Fibroblast of skin of back (primary cell): ENCODE measurements around the gene CMIP.

ENCODE experiments used
- DNase-seq: peaks from one replicate; pipeline ENCODE4 v3.0.0-alpha.2; 2013

The CMIP gene

DNA sequence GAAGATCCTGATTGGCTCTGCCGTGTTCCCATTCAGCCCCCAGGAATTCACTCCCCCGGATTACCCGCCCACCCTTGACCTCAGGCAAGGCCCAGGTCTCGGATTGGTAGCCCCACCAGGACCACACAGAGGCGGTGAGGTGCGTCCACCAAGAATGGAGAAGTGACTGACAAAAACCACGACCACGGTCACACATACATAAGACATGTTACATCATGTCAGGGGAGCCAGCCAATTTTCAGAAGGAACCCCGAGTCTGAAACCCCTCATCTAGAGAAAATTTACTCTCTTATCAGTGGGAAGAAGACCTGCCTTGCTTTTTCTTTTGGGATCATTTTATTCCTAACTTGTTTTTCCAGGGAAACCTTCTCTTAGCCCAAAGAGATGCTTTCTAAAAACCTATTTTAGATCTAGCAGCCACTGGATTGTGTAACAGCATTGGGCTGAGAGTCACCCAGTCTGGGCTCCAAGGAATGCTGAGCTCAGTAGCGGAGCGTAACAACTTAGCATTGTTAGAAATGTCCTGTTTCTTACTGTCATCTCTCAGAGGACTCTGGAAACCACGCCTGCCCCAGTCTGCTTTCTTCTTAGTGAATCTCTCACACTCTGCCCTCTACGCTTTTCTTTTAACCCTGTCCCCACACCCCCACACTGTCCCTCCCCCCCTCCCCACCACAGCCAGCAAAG lies 164.1 kb downstream of the CMIP start:
- DNase-seq, result peak; percentile 87

DNA sequence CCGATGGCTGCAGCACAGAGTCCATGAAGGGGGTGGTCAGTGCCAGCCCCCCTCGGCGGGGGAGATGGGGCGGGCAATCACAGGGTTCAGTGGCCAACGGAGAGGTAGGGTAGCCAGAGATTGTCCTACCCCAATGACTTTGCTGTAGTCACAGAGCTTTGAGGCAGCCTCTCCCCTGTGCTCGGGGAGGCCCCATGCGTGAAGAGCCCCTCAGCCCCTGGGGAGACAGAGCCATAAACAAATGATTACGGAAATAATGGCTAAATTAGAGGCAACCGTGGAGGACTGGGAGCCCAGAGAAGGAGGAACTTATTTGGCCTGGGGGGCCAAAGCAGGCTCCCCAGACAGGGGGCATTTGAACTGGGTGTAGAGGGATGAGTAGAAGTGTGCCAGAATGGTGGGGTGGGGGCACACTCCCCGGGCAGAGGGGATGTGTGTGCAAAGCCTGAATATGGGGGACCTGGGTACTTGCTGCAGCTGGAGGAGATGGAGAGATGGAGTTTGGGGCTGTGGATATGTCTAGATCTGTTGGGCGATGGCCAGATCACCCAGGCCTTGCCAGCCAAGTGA lies 164.8 kb downstream of the CMIP start:
- DNase-seq, result no peak

DNA sequence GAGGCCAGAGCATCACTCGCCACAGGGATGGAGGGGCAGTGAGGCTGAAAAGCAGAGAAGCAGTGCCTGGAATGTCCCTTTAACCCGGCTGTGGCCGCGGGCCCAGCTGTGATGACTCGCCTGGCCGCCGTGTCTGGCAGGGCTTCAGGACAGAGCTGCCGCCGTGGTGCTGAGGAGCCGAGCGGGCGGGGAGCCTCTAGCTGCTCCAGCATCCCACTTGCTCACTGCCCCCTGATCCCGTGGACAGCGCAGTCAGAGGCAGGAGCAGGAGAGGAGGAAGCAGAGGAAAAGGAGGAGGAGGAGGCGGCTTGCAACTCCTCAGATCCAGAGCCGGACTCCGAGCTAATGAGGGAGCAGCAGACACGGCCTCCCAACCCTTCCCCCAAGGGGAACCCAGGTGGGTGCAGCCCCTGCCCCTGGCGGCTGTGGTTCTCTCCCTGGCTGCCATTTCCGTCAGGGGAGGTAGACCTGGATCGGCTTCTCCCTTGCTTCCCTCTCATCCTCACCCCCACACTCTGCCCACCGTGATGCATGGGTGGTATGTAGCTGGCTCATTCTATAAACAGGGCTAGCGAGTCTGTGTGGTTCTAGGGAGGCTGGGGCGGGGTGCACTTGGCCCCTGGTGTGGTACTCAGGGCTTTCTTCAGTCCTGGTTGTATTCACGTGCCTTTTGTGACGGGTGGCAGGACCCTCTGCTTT lies 165.7 kb downstream of the CMIP start:
- DNase-seq, result peak; percentile 83

DNA sequence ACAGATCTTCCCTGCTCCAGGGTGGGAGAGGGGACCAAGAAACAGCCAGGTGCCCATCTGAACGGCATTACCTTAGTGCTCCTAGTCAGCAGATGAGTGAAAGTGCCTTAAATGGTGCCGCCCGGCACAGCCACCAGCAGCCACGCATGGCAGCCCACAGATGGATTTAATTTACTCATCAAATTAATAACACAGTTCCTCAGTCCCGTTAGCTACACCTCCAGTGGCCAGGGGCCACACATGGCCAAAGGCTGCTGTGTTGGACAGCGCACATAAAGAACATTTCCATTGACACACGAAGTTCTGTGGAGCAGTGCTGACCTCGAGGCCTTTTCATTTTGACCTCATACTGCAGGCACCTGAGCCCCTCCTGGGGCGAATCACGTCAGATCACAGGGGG lies 166.3 kb downstream of the CMIP start:
- DNase-seq, result no peak

DNA sequence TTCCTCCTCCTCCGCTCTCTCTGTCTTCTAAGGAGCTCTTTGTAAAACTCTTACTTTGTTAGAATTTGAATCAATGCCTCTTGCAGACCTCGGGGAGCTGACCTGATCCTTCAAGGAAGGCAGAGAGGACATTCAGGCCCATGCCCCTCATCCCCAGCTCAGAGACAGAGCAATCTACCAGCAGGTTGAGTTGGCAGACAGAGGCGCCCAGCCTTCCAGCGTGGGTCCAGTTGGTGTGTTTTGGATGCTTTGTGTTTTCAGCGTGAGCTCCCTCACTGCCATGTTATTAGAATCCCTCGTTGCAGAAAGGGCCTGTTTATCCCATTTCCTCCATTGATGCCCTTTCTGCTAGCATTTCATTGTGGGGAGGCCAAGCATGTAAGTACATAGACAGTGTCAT lies 167.1 kb downstream of the CMIP start:
- DNase-seq, result no peak

DNA sequence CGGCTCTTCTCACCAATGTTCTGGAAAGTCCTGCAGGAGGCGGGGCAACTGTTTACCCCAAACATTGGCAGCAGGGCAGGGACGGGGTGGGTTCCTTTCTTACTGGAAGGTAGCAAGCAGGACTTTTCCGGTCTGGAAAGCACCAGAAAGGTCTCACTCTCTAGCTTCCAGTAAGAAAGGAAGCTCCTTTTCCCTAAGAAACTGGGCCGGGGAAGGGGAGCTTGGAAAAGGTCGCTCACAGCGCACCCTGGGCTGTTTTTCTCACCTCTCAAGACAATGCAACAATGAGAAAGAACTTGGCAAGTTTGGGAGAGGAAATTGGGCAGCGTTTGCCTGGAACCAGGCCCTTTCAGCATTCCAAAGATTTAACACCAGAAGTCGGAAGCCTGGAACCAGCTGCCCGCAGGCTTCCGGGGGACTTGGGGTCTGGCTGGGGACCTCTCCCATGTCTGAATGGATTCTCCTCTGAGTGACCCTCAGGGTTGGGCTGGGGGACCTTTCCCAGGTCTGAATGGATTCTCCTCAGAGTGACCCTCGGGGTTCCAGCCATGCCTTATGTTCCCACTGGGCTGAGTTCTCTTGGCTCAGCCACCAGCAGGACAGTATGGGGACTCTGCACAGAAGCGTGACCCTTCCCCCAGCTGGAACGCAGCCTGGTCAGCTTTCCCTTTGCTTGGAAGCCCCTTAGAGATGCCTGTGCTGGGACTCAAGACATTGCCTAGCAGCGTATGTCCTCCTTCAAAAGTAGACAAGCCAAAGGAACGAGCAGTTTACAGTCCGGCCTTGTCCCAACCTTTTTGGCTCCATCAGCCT lies 167.9 kb downstream of the CMIP start:
- no peak for DNase-seq

DNA sequence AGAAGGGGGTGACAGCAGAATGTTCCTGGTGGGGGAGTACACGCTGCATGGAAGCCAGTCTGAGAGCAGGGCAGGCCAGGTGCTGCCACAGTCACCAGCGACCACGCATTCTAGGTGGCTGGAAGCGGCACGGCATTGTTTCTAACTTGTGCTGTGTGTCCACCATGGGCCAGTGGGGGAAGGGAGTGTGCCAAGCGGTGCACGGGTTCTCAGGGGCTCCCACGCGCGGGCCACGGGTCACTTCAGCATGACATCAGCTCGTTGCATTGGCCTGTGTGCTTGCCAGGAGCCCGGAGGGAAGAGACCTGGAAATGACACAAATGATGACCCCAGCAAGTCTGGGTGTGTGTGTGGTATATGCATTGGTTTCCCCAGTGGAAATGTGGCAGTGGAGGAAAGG lies 169.6 kb downstream of the CMIP start:
- DNase-seq, result no peak

DNA sequence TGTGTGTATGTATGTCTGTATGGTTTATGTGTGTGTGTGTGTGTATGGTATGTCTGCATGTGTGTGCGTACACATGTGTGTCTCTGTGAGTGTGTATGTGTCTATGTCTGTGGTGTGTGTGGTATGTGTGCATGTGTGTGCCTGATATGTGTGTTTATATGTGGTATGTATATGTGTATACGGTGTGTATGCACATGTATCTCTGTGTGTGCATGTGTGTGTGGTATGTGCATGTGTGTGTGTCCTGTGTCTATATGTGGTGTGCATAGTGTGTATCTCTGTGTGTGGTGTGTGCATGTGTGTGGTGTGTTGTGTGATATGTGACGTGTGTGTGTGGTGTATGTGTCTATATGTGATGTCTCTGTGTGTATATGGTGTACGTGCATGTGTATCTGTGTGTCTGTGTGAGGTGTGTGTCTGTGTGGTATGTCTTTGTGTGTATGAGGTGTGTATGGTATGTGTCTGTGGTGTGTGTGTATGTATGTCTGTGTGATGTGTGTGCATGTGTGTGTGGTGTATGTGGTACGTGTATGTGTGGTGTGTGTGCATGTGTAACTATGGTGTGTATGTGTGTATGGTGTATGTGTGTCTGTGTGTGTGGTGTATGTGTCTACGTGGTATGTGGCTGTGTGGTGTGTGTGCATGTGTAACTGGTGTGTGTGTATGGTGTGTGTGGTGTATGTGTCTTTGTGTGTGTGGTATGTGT lies 170.2 kb downstream of the CMIP start:
- DNase-seq, result no peak

DNA sequence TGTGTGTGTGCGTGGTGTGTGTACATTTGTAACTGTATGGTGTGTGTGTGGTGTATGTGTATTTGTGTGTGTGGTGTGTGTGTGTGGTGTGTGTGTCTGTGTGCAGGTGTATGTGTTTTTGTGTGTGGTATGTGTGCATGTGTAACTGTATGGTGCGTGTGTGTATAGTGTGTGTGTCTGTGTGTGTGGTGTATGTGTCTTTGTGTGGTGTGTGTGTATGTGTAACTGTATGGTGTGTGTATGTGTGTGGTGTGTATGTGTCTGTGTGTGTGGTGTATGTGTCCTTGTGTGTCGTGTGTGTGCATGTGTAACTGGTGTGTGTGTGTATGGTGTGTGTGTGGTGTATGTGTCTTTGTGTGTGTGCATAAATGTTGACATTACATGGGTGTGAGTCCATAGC lies 170.8 kb downstream of the CMIP start:
- no peak for DNase-seq

DNA sequence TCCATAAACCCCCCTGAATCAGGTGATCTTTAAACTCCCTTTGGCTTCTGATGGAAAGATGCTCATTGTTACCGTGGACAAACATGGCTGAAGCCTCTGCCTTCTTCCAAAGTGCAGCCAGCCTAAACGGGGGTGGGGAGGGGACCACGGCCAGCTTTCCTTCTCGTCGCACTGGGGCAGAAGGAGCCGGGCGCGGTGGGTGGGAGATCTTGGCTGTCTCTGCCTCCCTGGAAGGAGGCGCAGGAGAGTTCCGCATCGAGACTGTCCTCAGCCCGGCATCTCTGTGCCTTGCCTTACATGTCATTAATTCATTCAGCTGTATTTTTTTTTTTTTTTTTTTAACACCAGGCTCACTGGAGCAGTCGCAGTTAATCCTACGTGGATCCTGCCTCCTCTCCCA lies 171.2 kb downstream of the CMIP start:
- no peak for DNase-seq

DNA sequence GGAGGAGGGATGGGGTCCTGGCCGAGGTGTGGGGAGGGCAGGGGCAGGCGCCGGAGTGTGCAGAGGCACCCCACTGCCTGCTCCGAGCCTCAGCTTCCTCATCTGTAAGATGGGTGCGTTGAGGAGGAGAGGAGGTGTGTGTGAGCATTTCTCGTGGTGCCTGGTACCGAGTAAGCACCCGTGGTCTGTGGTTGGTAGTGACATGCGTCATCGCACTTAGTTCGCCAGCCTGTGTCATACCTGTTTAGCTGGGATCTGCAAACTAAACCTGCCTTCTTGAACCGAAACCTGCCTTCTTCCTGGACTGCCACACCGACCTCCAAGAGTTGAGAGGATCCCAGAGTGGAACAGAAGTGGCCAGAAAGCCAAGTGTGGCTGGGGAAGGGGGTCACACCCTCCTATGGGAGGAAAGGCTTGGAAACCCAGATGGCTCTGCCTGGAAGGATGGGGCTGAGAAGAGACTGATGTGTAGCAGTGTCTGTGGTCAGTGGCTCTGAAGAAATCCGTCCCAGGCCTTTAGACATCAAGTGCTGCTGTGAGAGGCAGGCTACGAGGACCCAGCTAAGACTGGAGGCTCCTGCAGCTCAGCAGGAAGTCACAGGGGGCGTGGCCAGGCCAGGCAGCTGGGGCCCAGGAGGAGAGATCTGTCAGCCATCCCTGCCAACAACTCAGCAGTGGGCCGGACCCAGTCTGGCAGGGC lies 171.9 kb downstream of the CMIP start:
- DNase-seq, result peak; percentile 56

DNA sequence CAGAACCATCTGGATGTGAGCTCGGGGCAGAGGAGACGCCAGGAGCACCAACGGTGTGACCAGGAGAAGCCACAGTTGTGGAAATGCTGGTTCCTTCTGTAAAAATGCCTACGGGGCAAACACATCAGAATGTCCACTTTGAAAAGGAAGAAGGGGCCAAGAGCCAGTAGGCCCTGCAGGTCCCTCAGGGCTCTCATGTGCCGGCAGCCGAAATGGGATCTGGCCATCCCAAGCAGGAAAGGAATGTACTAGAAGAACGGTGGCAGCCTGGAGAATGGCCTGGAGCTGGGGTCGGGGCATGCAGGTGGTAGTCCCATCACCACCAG lies 172.4 kb downstream of the CMIP start:
- DNase-seq, result no peak

DNA sequence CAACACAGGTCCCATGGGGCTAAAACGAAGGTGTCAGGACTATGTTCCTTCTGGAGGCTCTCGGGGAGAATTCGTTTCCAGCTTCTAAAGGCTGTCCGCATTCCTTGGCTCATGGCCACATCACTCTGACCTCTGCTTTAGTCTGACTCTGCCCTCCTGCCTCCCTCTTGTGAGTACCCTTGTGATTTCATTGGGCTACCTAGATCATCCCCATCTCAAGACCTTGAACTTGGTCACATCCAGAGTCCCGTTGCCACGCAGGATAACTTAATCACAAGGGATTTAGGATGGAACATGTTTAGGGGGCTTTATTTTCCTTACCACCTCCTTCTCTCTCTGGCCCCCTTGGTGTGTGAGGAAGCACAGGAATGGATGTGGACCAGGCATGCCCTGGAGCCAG lies 173.6 kb downstream of the CMIP start:
- DNase-seq, result no peak

DNA sequence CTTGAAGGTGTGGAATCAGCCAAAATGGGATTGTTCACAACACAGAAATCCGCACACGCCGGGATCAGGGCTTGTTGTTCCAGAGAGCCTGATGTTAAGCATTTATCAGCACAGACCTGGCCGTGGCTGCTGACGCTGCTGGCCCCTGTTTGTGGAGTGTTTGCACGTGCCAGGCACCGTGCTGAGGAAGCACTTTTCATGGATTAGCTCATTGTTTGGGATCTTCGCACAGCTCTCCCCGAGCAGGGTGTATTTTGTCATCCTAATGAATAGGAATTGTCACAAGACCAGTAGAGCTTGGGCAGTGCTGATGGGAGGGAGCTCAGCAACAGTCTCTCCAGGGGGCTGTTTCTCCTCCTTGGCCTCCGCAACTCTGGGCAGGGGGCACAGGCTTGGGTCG lies 174.1 kb downstream of the CMIP start:
- no peak for DNase-seq

DNA sequence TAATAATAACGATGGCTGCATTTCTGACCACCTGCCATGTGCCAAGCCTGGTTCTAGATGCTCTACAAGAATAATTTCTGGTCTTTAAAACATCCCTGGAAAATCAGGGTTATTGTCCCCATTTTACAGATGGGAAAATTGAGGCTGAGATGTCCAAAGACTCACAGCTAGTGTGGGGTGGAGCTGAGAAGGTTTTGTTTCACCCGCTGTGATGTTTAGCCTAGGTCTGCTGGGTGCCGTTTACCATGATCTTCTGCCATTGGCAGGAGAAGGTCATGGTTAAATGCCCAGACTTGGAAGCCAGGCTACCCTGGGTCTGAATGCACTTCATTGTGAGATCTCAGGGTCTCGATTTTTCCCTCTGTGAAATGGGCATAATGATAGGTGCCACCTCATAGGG lies 175.4 kb downstream of the CMIP start:
- no peak for DNase-seq

DNA sequence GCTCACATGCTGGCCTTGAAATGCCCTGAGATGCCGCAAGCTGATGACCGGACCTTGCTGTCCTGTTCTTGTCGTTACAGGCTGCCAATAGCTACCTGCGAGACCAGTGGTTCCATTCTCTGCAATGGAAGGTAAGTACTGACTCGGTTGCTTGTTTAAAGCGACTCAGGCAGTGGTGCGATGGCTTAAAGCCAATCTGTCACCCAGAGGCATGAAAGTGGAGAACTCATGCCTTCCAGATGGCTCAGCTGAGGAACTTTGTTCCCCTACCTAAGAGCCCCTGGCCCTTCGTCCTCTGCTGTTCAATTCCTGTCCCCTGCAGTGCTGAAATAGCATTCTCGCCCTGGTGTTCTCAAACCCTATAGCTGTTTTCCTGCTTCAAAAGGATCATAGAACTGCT lies 176.2 kb downstream of the CMIP start:
- no peak for DNase-seq

DNA sequence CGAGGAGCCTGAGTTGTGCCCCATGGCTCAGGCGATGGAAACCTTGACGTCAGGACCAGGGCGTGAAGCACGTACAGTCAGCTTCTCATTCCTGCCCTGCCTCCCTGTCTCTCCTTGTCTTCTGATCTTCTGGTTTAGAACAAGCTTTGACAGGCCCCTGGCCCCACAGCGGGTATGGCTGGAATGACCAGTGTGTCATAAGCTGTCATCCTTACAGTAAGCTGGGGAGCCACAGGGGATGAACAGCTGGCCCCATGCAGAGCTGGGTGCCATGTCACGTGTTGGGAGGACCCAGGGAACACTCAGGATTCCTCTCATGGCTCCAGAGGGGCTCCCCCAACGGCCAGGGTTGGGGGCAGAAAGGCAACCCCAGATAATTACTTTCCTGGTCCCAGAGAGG lies 176.9 kb downstream of the CMIP start:
- DNase-seq, result no peak

DNA sequence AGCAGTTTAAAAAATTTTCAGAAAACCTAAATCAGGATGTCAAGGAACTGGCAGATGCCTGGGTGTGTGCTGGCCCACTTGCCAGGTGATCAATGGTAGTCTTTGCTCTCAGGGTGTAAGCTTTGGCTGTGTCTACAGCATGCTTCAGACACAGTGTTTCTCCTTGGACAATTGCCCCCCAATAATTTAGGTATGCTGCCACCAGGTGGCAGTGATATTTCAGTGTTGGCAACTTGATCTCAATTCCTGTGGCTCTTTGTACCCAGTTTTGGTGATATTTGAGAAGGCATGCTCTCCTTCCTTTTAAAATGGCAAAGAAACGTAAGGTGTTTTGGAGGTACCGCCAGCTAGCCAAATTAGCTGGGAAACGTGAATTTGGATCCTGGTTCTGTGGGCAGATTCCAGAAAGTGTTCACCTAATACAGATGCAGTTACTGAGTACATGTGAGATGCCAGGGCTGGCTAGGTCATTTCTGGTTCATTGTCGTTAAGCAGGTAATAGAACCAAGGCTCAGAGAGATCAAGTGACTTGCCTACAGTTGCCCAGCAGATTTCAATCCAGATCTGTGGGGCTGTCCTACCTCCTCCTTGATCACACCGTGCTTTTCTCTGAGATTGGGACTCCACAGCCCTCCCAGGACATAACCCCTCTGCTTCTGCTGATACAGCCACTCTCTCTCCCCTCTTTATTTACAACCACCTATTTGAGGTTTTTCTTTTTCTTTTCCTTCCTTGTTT lies 178.9 kb downstream of the CMIP start:
- peak; percentile 53 for DNase-seq

DNA sequence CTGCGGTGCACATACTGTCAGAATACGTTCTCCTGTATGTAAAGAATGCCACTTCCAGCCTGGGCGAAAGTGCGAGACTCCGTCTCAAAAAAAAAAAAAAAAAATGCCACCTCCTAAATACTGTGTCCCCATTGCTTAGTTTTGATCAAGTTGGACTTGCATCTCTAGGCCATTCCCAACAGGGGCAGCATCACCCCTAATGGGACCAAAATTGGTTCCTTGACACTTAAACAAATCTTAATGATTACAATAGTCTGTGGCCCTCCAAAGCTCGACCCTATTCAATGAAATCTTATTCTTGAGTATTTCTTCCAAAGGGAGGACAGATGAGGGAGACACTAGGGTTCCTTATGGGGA lies 179.8 kb downstream of the CMIP start:
- DNase-seq, result no peak

DNA sequence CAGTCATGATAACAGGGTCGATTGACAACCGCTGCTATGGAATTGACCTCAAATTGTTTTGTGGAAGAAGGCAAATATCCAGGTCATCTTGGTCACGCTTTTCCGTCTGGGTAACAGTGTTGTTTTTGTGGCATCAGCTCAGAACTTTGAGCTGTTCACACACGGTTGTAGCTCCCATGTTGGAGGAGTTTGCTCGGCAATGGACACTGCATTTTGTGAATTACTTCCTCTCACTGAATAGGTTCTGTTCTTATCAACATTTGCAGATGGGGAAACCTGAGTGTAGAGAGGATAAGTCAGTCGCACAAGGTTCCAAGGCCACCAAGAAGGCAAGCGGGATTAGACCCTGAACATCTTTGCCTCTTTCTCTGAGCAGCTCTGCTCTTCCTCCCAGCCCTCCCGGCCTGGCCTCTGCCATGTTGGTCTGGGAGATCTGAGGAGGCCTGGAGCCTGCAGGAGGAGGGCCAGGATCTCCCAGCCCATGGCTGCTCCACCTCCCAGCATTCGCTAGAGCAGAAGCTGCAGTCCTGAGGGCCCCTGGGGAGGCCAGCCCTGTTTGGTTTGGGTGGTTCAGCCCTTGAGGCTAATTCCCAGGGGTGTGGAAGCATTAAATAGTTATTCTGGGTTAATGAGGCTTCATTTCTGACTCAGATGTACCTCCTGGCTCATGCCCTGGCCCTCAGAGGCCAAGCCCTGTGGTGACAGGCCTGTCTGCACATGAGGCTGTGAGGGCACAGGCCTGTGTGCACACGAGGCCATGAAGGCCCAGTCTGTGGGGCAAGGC lies 180.3 kb downstream of the CMIP start:
- peak; percentile 73 for DNase-seq
